Kidney epithelial cell (primary cell): ENCODE data around the gene NRP2. TPM values are rescaled to one million over a fixed set of nuclear protein-coding genes. Genes with fewer than 3 reads are reported as not detected.

ENCODE experiments used
- DNase-seq: peaks from one replicate; pipeline ENCODE4 v3.0.0-alpha.2; 2010; ENCODE audit warnings: low read depth
- H3K27me3 ChIP-seq: 2 replicates; pipeline ENCODE4 v1.6.0; 2011; ENCODE audit warnings: low read length; ENCODE audit not compliant: control insufficient read depth, insufficient read depth
- H3K36me3 ChIP-seq: 2 replicates; pipeline ENCODE4 v1.5.1; 2011; ENCODE audit warnings: low read length; ENCODE audit not compliant: control insufficient read depth, insufficient read depth
- H3K4me3 ChIP-seq: 2 replicates; pipeline ENCODE4 v1.5.1; 2011; ENCODE audit warnings: low read depth, mild to moderate bottlenecking, control low read depth, low read length
- total RNA-seq: library from RNA; depleted of rRNA; stranded (reverse); fragments of >200 nt; gene quantifications from 2 replicates; pipeline ENCODE4 v1.2.3, GENCODE V29; 2015
- TF ChIP-seq, protein P1 (sequence below): IDR thresholded peaks from 2 replicates; pipeline ENCODE4 v1.5.1; 2011; ENCODE audit warnings: mild to moderate bottlenecking, moderate library complexity, low read length, control low read depth, inconsistent platforms; ENCODE audit not compliant: insufficient read depth, poor library complexity, severe bottlenecking

Gene NRP2
- total RNA-seq, 1 donor from 2014 or later = 78.6 TPM

DNA sequence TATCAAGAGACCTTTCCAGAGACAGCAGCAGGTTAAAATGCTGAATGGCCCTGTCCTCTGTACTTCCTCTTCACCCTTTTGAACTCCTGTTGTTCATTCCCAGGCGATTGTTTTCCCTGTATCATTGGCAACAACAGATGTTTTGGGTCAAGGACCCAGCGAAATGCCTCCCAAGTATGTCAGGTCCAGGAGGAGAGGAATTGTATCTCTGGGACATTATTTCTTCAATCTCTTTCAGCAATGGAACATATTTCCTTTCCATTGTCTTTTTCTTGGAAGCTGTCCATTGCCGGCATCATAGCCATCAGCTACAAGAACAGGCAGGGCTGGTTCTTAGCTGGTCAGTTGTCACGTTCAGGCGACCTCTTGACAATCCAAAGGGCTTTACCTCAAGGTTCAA is 76.2 kb downstream of the NRP2 start:
- DNase-seq = no peak

DNA sequence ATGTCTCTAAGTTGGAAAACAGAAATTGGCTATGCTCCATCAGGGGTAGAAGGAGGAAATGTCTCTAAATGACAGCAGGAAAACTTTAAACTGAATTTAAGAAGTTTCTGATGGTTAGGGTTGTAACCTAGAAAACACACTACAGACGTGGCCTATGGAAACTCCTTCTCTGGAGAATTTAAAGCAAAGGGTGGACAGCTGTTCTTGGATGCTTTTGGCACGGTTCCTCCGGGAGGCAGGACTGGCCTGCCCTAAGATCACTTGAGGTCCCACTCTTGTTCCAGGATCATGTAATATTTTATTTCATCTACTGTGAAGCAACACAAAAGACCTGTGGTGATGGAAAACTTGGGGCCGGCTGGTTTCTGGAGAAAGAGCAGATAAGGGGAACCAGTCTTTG is 77.0 kb downstream of the NRP2 start:
- TF ChIP-seq, protein P1, sequence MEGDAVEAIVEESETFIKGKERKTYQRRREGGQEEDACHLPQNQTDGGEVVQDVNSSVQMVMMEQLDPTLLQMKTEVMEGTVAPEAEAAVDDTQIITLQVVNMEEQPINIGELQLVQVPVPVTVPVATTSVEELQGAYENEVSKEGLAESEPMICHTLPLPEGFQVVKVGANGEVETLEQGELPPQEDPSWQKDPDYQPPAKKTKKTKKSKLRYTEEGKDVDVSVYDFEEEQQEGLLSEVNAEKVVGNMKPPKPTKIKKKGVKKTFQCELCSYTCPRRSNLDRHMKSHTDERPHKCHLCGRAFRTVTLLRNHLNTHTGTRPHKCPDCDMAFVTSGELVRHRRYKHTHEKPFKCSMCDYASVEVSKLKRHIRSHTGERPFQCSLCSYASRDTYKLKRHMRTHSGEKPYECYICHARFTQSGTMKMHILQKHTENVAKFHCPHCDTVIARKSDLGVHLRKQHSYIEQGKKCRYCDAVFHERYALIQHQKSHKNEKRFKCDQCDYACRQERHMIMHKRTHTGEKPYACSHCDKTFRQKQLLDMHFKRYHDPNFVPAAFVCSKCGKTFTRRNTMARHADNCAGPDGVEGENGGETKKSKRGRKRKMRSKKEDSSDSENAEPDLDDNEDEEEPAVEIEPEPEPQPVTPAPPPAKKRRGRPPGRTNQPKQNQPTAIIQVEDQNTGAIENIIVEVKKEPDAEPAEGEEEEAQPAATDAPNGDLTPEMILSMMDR = no peak
- Histone ChIP-seq H3K36me3 (no peaks in the 10 kb centered on the region), H3K4me3 (no peak overlapping the region), H3K27me3 (no peaks in the 10 kb centered on the region)
- no peak for DNase-seq

More for the DNA sequence above, 76.2 kb downstream of the NRP2 start:
- TF ChIP-seq, protein P1 = no peak
- Histone ChIP-seq H3K27me3 (no peaks in the 10 kb centered on the region), H3K36me3 (no peaks in the 10 kb centered on the region), H3K4me3 (no peak overlapping the region)

DNA sequence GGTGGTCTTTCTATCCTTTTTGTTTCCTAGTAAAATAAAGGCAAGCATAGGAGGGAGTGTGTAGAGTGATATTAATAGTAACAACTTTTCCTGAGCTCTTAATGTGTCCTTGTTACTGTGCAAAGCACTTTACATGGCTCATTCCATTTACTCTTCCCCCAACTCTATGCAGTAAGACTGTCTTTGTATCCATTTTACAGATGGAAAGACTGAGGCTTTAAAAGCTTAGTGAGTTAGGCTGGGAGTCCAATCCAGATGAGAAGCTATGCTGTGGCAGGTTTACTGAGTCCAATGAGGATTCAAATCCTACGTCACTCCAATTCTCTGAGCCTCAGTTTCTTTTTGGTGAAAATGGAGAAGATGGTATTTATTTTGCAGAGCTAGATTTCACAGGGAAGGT is 77.4 kb downstream of the NRP2 start:
- TF ChIP-seq, protein P1 = no peak
- no peak overlapping the region for H3K4me3 ChIP-seq
- H3K27me3 ChIP-seq = no peaks in the 10 kb centered on the region
- peaks cover 2% of the 10 kb centered on the region for H3K36me3 ChIP-seq
- DNase-seq = no peak

DNA sequence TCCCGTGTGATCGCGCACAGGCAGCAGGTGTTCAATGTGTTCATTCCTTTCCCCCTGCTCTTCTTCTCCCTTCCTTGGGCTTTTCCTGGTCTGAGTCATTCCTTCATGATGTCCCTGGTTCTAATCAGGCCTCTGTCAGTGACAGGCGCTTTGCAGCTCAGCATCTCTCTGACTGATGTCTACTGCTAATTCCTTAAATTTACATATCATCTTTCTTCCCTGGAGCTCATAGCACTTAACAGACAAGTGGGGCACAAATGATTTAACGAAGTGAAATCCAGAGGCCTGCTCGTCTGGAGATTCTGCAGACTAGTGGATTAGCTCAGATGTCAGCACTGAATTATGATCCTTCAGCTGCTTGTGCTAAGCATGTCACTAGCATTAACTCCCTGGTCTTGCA is 77.9 kb downstream of the NRP2 start:
- no peak overlapping the region for H3K4me3 ChIP-seq
- TF ChIP-seq, protein P1 = no peak
- no peaks in the 10 kb centered on the region for H3K27me3 ChIP-seq
- no peak for DNase-seq
- peaks cover 2% of the 10 kb centered on the region for H3K36me3 ChIP-seq

DNA sequence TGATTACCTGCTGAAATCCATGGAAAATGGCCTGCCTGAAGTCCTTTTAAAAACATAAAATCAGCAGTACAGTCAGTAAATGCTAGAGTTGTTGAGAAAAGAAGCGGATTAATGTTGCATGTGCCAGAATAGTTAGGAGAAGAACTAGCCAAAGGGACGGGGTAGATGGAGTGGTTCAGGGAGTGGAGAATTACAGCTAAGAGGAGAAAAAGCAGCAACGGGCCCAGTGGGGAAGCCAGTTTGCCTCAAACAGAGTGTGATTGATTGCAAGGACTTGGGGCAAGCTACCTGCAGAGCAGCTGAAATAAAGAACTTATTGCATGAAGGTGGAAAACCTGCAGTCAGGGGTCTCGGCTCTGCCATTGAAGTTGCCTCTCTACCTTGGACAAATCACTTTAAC is 79.1 kb downstream of the NRP2 start:
- TF ChIP-seq, protein P1 = no peak
- Histone ChIP-seq H3K27me3 (no peaks in the 10 kb centered on the region), H3K36me3 (peaks cover 2% of the 10 kb centered on the region), H3K4me3 (no peak overlapping the region)
- DNase-seq = no peak

DNA sequence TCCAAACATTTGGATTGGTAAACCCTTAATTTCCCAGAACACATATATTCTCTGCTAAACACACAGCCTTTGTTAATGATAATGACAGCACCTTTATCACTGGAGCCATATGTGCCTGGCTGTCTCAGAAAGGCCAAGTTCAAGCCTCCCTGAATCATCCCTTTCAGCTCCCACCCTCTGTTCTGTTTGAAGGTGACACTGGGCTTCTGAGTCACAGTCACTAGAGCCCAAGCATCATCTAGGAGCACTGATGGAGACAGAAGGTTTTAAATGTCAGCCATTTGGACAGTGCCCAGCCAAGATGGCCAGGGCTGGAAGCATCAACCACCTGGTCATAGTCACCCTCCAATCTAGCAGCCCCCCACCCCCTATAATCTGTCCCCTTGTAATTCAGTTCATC is 80.6 kb downstream of the NRP2 start:
- Histone ChIP-seq H3K27me3 (no peaks in the 10 kb centered on the region), H3K4me3 (no peak overlapping the region), H3K36me3 (peaks cover 3% of the 10 kb centered on the region)
- TF ChIP-seq, protein P1 = no peak
- DNase-seq = no peak
